Esophagus squamous epithelium (tissue), 5 donors: ENCODE data around the gene NUDT3. TPM values are rescaled to one million over a fixed set of nuclear protein-coding genes. Genes with fewer than 3 reads are reported as not detected.

Experiments used
- DNase-seq: peaks from one replicate; lab custom pipeline; 2025; lab: John Stamatoyannopoulos, UW
- H3K27ac ChIP-seq, 4 donors: fragments of 200-600 bp; sonication (generic); one replicate each; pipeline ENCODE4 v1.5.1; 2016 to 2019; ENCODE audit warnings: mild to moderate bottlenecking in 1 of 4
- H3K27me3 ChIP-seq, 4 donors: fragments of 200-600 bp; sonication (generic); 1 replicate in 3 of 4; 2 replicates in 1 of 4; pipeline versions ENCODE4 v1.5.1 to v1.6.0; 2017 to 2021; ENCODE audit warnings: antibody characterized with exemption in 1 of 4
- H3K36me3 ChIP-seq, 3 donors: fragments of 200-600 bp; sonication (generic); one replicate each; pipeline ENCODE4 v1.5.1; 2016 to 2019
- H3K4me1 ChIP-seq, 3 donors: fragments of 200-600 bp; sonication (generic); one replicate each; pipeline ENCODE4 v1.5.1; 2017 to 2019
- H3K4me3 ChIP-seq, 4 donors: fragments of 200-600 bp; sonication (generic); 1 replicate in 3 of 4; 2 replicates in 1 of 4; pipeline ENCODE4 v1.5.1; 2016 to 2019; ENCODE audit warnings: mild to moderate bottlenecking in 2 of 4, moderate library complexity in 1 of 4
- H3K9me3 ChIP-seq, 3 donors: fragments of 200-600 bp; sonication (generic); one replicate each; pipeline ENCODE4 v1.5.1; 2016 to 2019
- CTCF ChIP-seq, 6 experiments: fragments of 450-650 bp in 4 of 6; fragments of 200-600 bp in 2 of 6; sonication (generic) in 2 of 6; IDR thresholded peaks; one replicate each; pipeline ENCODE4 v1.5.1; 2016 to 2019; ENCODE audit warnings: antibody characterized with exemption in 6 of 6, mild to moderate bottlenecking in 4 of 6, moderate library complexity in 4 of 6
- POLR2A ChIP-seq, 4 donors: fragments of 450-650 bp; IDR thresholded peaks; one replicate each; pipeline ENCODE4 v1.6.1; 2017; ENCODE audit warnings: antibody characterized with exemption in 4 of 4, mild to moderate bottlenecking in 4 of 4, moderate library complexity in 3 of 4
- WGBS, 2 donors: methylation state at CpG; one replicate each; pipeline ENCODE4 v1.1.5; 2018; 5-methylcytosine and 5-hydroxymethylcytosine counted together
- intact Hi-C: fragments of 100-400 bp; cut with DNase I; formaldehyde crosslinking; loops from one replicate; pipeline ENCODE4 v1.15.0; 2022
- total RNA-seq, 4 donors: library from RNA; depleted of rRNA; stranded (reverse); fragments of >200 nt; gene quantifications; one replicate each; pipeline ENCODE4 v1.1.0, GENCODE V29; 2016
- donor health status: DM: yes; HTN: yes; CAD: no.

Gene NUDT3
- total RNA-seq, 4 donors from 2014 or later, result 14.9 to 33.4 (median 22.4) TPM

DNA sequence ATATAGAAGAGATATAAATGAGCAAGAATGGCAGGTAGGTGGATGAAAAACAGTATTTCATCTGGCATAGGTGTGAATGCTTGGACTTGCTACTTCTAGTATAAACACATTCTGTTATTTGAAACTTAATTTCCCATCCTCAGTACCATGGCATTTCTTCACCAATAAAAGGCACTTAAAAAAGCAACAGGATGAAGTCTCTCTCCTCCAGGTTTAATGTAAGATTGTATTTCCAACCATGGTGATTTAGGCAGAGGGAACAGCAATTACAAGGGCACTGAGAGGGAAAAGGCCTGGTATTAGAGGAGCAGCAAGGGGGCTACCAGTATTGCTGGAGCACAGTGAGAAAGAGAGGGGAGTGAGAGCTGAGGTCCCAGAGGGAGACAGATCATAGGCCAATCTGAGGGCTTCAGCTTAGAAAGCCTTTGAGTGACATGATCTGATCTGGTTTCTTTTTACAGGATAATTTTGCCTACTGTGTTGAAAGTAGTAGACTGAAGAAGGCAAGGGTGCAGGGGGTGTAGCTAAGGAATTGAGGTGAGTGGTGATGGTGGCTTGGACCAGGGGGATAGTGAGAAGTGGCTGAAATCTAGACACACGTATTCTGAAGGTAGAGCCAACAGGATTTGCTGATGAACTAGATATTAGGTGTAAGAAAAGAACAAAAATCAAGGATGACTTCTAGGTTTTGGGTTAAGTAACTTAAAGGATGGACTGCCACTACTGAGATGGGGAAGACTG is 75.9 kb downstream of the NUDT3 start:
- WGBS, 2 donors, result 96 to 100% methylated on average over 1 of the region's 1 CpG
- Histone ChIP-seq H3K4me1 (peaks cover 0 to 54% (median 19%) of the 10 kb centered on the region in 3 donors), H3K27ac (no peak overlapping the region), H3K36me3 (no peaks in the 10 kb centered on the region), H3K9me3 (no peaks in the 10 kb centered on the region), H3K27me3 (no peaks in the 10 kb centered on the region), H3K4me3 (no peak overlapping the region)
- TF ChIP-seq POLR2A (IDR thresholded peaks at IDR 0.05) (no peak), CTCF (IDR thresholded peaks at IDR 0.05) (no peak)
- intact Hi-C loops, result no loop called here
- DNase-seq, result no peak

DNA sequence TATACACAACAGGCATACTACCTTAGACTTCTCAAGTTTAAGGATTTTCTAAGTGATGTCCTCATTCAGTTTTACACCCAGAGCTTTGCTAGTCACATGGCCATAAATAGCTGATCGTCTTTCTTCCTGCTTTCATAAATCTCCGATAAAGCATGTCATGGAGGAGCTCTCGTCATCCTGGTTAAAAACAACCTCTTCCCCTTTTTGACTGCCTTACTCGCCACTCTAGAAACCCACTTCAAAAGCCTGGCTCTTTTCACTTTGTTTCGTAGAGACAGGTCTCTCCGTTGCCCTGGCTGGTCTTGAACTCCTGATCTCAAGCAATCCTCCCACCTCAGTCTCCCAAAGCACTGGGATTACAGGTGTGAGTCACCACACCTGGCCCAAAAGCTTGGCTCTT is 76.7 kb downstream of the NUDT3 start:
- Histone ChIP-seq H3K36me3 (no peaks in the 10 kb centered on the region), H3K4me3 (no peak overlapping the region), H3K27me3 (no peaks in the 10 kb centered on the region), H3K4me1 (peaks cover 0 to 54% (median 19%) of the 10 kb centered on the region in 3 donors), H3K27ac (no peak overlapping the region), H3K9me3 (no peaks in the 10 kb centered on the region)
- no peak for TF ChIP-seq POLR2A (IDR thresholded peaks at IDR 0.05)
- TF ChIP-seq CTCF (IDR thresholded peaks at IDR 0.05), result no peak
- 69 to 73% methylated on average over 6 of the region's 6 CpGs for WGBS, 2 donors
- intact Hi-C loops, result no loop called here
- DNase-seq, result no peak

DNA sequence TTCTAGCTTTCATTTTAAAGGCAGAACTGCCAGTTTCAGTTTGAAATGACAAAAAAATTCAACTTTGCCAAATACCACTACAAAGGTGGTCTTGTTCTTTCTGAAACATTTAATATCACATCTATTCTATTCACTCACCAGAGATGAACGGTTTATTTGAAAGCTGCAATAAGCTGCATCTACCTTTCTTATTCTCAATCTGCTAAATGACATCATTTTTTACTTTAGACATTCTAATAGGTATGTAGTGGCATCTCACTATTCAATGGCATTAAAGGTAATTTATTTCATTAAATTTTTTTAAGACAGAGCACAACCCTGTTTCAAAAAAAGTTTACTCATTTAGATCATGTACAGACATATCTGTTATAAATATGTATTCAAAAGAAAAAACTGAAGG is 77.2 kb downstream of the NUDT3 start:
- no peak for DNase-seq
- intact Hi-C loops, result no loop called here
- 68 to 70% methylated on average over 1 of the region's 1 CpG for WGBS, 2 donors
- Histone ChIP-seq H3K36me3 (no peaks in the 10 kb centered on the region), H3K27ac (no peak overlapping the region), H3K4me1 (peaks cover 0 to 51% (median 19%) of the 10 kb centered on the region in 3 donors), H3K27me3 (no peaks in the 10 kb centered on the region), H3K9me3 (no peaks in the 10 kb centered on the region), H3K4me3 (no peak overlapping the region)
- no peak for TF ChIP-seq CTCF (IDR thresholded peaks at IDR 0.05)
- no peak for TF ChIP-seq POLR2A (IDR thresholded peaks at IDR 0.05)

DNA sequence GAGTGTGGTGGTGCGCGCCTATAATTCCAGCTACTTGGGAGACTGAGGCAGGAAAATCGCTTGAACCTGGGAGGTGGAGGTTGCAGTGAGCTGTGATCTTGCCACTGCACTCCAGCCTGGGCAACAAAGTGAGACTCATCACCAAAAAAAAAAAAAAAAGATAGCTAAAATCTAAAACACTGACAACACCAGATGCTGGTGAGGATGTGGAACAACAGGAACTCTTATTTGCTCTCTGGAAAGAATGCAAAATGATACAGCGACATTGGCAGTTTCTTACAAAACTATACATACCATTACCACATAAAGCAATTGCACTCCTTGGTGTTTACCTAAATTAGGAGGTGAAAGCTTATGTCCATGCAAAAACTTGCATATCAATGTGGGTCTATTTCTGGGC is 80.2 kb downstream of the NUDT3 start:
- H3K9me3 ChIP-seq, result no peaks in the 10 kb centered on the region
- intact Hi-C loops, result no loop called here
- WGBS, 2 donors, result 84 to 97% methylated on average over 4 of the region's 4 CpGs

More for the DNA sequence above, 80.2 kb downstream of the NUDT3 start:
- H3K4me3 ChIP-seq, result no peak overlapping the region
- no peaks in the 10 kb centered on the region for H3K27me3 ChIP-seq
- peaks cover 0 to 21% (median 0%) of the 10 kb centered on the region in 3 donors for H3K4me1 ChIP-seq
- no peak for DNase-seq
- no peaks in the 10 kb centered on the region for H3K36me3 ChIP-seq
- TF ChIP-seq CTCF (IDR thresholded peaks at IDR 0.05) (no peak), POLR2A (IDR thresholded peaks at IDR 0.05) (no peak)
- no peak overlapping the region for H3K27ac ChIP-seq
